ENCODE data around the gene USF1. TPM values are rescaled to one million over a fixed set of nuclear protein-coding genes. Genes with fewer than 3 reads are reported as not detected.

The USF1 gene
- total RNA-seq, 2 experiments from 2014 or later: 93.5 to 99.1 TPM

- H3K27ac ChIP-seq (ENCODE audit: low read depth in 1 of 2, low read length in 2 of 2): no peak overlapping the region
- no peak for DNase-seq
- intact Hi-C loops (cut with DNase I, micrococcal nuclease): no loop called here
- peaks cover 26% of the 10 kb centered on the region for H3K4me1 ChIP-seq (ENCODE audit: insufficient read depth, low read length)
- ATAC-seq (ENCODE audit: poor library complexity): no peak
- H3K9me3 ChIP-seq (ENCODE audit: control insufficient read depth in 1 of 2, insufficient read depth in 1 of 2, low read length in 2 of 2): no peaks in the 10 kb centered on the region
- H3K4me3 ChIP-seq (ENCODE audit: low read length): no peak overlapping the region
- Mint-ChIP-seq H3K9me3 (no peaks in the 10 kb centered on the region), H3K27me3 (no peaks in the 10 kb centered on the region), H3K27ac (no peak overlapping the region), H3K4me3 (no peak overlapping the region), H3K4me1 (ENCODE audit: low read depth) (peaks cover 33% of the 10 kb centered on the region), H3K36me3 (ENCODE audit: low read depth) (peaks cover 2% of the 10 kb centered on the region)
- no peaks in the 10 kb centered on the region for H3K36me3 ChIP-seq (ENCODE audit: insufficient read depth, low read length)
- H3K27me3 ChIP-seq (ENCODE audit: control insufficient read depth in 1 of 2, insufficient read depth in 2 of 2, low read length in 2 of 2): no peaks in the 10 kb centered on the region
- POLR2A ChIA-PET: no interaction called here
- CTCF ChIA-PET: interaction anchor here (1.0 kb wide), 1 partner anchor 63 kb away, joined by 3 read pairs; no protein-coding TSS in a partner anchor
- TF ChIP-seq CTCF (IDR thresholded peaks at IDR 0.05): no peak
These were observed 29.0 kb upstream of the USF1 start for GRCh38 chr1:161074676-161075368.

- DNase-seq (no peak), ATAC-seq (ENCODE audit: poor library complexity) (no peak)
- Histone ChIP-seq H3K4me3 (ENCODE audit: low read length) (no peak overlapping the region), H3K27me3 (ENCODE audit: control insufficient read depth in 1 of 2, insufficient read depth in 2 of 2, low read length in 2 of 2) (no peaks in the 10 kb centered on the region), H3K27ac (ENCODE audit: low read depth in 1 of 2, low read length in 2 of 2) (no peak overlapping the region), H3K4me1 (ENCODE audit: insufficient read depth, low read length) (peaks cover 32% of the 10 kb centered on the region), H3K9me3 (ENCODE audit: control insufficient read depth in 1 of 2, insufficient read depth in 1 of 2, low read length in 2 of 2) (no peaks in the 10 kb centered on the region), H3K36me3 (ENCODE audit: insufficient read depth, low read length) (no peaks in the 10 kb centered on the region)
- TF ChIP-seq CTCF (IDR thresholded peaks at IDR 0.05): no peak
- intact Hi-C loops (cut with DNase I, micrococcal nuclease): loop anchor here in 1 of 2 experiments (2.0 kb wide), 1 partner anchor 17 kb away; no protein-coding TSS in a partner anchor
- POLR2A ChIA-PET: no interaction called here
- H3K27me3 Mint-ChIP-seq: no peaks in the 10 kb centered on the region
- H3K9me3 Mint-ChIP-seq: no peaks in the 10 kb centered on the region
- H3K27ac Mint-ChIP-seq: peak overlapping the region; percentile 30
- CTCF ChIA-PET: interaction anchor here (0.6 kb wide), 1 partner anchor 39 kb away, joined by 3 read pairs; no protein-coding TSS in a partner anchor
- H3K4me1 Mint-ChIP-seq (ENCODE audit: low read depth): peaks cover 35% of the 10 kb centered on the region
- peaks cover 14% of the 10 kb centered on the region for H3K36me3 Mint-ChIP-seq (ENCODE audit: low read depth)
- no peak overlapping the region for H3K4me3 Mint-ChIP-seq
These were observed 27.8 kb upstream of the USF1 start for GRCh38 chr1:161073474-161074121.

GRCh38 chr1:161072751-161073449 is 27.1 kb upstream of the USF1 start:
- Histone ChIP-seq H3K4me3 (ENCODE audit: low read length) (no peak overlapping the region), H3K27me3 (ENCODE audit: control insufficient read depth in 1 of 2, insufficient read depth in 2 of 2, low read length in 2 of 2) (no peaks in the 10 kb centered on the region), H3K9me3 (ENCODE audit: control insufficient read depth in 1 of 2, insufficient read depth in 1 of 2, low read length in 2 of 2) (no peaks in the 10 kb centered on the region), H3K36me3 (ENCODE audit: insufficient read depth, low read length) (no peaks in the 10 kb centered on the region), H3K4me1 (ENCODE audit: insufficient read depth, low read length) (peaks cover 35% of the 10 kb centered on the region), H3K27ac (ENCODE audit: low read depth in 1 of 2, low read length in 2 of 2) (no peak overlapping the region)
- DNase-seq: no peak
- intact Hi-C loops (cut with DNase I, micrococcal nuclease): loop anchor here (1.0 to 2.0 kb wide), 2 partner anchors 18 to 24 kb away; no protein-coding TSS in a partner anchor
- ChIA-PET POLR2A (interaction anchor here (8.2 kb wide), 1 partner anchor 25 kb away, joined by 295 read pairs; the partner anchor contains the start of gene USF1), CTCF (no interaction called here)
- H3K9me3 Mint-ChIP-seq: no peaks in the 10 kb centered on the region
- no peak overlapping the region for H3K4me3 Mint-ChIP-seq
- no peaks in the 10 kb centered on the region for H3K27me3 Mint-ChIP-seq
- peaks cover 20% of the 10 kb centered on the region for H3K36me3 Mint-ChIP-seq (ENCODE audit: low read depth)
- H3K4me1 Mint-ChIP-seq (ENCODE audit: low read depth): peaks cover 41% of the 10 kb centered on the region
- ATAC-seq (ENCODE audit: poor library complexity): no peak
- peak overlapping the region; percentile 30 for H3K27ac Mint-ChIP-seq
- no peak for TF ChIP-seq CTCF (IDR thresholded peaks at IDR 0.05)
